ENCODE measurements around the gene BICRAL. TPM values are rescaled to one million over a fixed set of nuclear protein-coding genes. Genes with fewer than 3 reads are reported as not detected.
"Not testable (repeated sequence)": the region's sequence is repeated elsewhere in the genome, so short reads cannot be mapped to it uniquely, and the experiment has no call there.

Gene BICRAL
- total RNA-seq, 4 donors from 2014 or later, result 19.9 to 24.5 (median 23.6) TPM

DNA sequence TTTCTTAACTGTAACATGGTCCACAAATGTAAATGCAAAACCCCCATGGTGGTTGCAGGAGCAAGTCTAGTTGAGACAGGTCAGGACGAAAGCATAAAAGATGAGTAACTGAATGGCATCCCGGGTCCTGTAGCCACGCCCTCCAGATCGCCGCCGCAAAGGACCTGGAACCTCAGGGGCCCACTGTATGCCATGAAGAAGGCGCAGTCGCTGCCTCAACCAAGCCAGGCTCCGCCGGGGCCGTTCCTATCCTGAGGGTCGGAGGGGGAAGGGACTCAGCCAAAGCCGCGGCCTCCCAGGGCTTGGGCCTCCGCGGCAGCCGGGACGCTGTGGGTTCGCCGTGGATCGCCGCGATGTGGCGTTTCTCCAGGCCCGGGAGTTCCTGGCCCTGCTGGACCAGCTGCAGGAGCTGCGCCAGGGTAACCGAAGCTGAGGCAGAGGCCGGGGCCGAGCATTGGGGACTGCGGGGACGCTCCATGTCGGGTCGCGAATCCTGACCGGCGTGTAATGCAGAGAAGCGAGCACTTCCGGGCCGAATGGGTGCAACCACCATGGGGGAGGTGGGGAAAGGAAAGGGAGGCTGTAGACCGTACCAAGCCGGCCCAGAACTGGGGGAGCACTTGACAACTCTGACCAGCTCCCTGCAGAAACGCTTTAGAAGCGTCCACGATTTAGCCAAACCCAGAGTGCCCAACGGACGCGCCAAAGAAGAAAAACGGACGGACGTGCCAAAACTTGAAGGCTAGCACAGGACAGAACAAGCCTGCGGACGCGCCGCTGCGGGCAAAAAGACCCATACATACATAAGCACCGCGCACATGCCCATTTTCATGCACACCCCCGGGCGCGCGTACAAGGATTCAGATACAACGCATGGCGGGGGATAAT is 108.7 kb downstream of the BICRAL start:
- Histone ChIP-seq H3K36me3 (peaks cover 8 to 14% of the 10 kb centered on the region in 2 donors), H3K27ac (peak overlapping the region; percentile 45 to 81 (median 80)), H3K27me3 (no peaks in the 10 kb centered on the region), H3K9me3 (no peaks in the 10 kb centered on the region), H3K4me3 (replicated peaks in 1 of 3) (peak overlapping the region; percentile 71 to 89 (median 72)), H3K4me1 (peaks cover 7% of the 10 kb centered on the region in 2 donors)
- DNase-seq, result peak; percentile 92 to 94
- intact Hi-C loops (cut with DNase I), result no loop called here
- WGBS, 2 donors, result 0% methylated on average over 47 to 49 of the region's 63 CpGs
- TF ChIP-seq, protein P1, sequence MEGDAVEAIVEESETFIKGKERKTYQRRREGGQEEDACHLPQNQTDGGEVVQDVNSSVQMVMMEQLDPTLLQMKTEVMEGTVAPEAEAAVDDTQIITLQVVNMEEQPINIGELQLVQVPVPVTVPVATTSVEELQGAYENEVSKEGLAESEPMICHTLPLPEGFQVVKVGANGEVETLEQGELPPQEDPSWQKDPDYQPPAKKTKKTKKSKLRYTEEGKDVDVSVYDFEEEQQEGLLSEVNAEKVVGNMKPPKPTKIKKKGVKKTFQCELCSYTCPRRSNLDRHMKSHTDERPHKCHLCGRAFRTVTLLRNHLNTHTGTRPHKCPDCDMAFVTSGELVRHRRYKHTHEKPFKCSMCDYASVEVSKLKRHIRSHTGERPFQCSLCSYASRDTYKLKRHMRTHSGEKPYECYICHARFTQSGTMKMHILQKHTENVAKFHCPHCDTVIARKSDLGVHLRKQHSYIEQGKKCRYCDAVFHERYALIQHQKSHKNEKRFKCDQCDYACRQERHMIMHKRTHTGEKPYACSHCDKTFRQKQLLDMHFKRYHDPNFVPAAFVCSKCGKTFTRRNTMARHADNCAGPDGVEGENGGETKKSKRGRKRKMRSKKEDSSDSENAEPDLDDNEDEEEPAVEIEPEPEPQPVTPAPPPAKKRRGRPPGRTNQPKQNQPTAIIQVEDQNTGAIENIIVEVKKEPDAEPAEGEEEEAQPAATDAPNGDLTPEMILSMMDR (IDR thresholded peaks at IDR 0.05), result no peak
- peak in 1 of 2 donors; percentile 74 for TF ChIP-seq POLR2A (IDR thresholded peaks at IDR 0.05)

DNA sequence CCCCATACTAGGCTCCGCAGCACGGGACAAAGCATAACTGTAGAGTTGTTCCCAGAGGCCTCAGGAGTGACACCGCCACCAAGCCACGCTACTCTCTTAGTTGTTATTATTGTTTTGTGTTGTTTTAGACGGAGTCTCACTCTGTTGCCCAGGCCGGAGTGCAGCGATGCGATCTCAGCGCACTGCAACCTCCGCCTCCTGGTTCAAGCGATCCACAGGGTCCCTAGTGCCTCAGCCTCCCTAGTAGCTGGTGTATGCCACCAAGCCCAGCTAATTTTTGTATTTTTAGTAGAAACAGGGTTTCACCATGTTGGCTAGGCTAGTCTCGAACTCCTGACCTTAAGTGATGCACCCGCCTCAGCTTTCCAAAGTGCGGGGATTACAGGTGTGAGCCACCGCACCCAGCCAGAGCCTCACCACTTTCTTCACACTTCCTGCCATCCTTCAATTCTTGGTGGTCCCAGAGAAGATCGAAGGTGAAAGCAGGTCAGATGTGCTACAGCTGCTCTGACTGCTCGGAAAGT is 109.4 kb downstream of the BICRAL start:
- H3K36me3 ChIP-seq, result peaks cover 1 to 8% of the 10 kb centered on the region in 2 donors
- peak overlapping the region in 2 of 3 donors; percentile 80 to 81 for H3K27ac ChIP-seq
- intact Hi-C loops (cut with DNase I), result no loop called here
- 31 to 45% methylated on average over 15 to 17 of the region's 17 CpGs for WGBS, 2 donors
- H3K4me3 ChIP-seq (replicated peaks in 1 of 3), result peak overlapping the region; percentile 16 to 89 (median 71)
- no peaks in the 10 kb centered on the region for H3K27me3 ChIP-seq
- peaks cover 7% of the 10 kb centered on the region in 2 donors for H3K4me1 ChIP-seq
- DNase-seq, result no peak
- H3K9me3 ChIP-seq, result no peaks in the 10 kb centered on the region
- TF ChIP-seq, protein P1 (IDR thresholded peaks at IDR 0.05), result no peak
- TF ChIP-seq POLR2A (IDR thresholded peaks at IDR 0.05), result no peak

DNA sequence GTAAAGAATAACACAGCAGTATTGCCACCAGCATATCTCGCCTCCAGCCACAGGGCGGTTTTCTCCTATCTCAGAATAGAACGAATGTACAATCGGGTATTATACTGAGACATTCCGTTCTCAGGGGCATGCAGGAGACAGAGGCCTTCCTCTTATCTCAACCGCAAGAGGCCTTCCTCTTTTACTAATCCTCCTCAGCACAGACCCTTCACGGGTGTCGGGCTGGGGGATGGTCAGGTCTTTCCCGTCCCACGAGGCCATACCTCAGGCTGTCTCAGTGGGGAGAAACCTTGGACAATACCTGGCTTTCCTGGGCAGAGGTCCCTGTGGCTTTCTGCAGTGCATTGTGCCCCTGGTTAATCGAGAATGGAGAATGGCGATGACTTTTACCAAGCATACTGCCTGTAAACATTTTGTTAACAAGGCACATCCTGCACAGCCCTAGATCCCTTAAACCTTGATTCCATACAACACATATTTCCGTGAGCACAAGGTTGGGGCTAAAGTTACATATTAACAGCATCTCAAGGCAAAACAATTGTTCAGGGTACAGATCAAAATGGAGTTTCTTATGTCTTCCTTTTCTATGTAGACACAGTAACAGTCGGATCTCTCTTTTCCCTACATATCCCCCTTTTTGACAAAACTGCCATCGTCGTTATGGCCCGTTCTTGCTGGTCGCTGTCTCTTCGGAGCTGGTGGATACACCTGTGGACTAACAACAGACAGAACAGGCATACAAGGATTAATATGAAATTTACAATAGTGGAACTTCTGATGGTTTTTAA is 112.4 kb downstream of the BICRAL start:
- intact Hi-C loops (cut with DNase I); H3K9me3 ChIP-seq; H3K27me3 ChIP-seq; H3K27ac ChIP-seq; DNase-seq; H3K4me3 ChIP-seq (replicated peaks in 1 of 3); H3K36me3 ChIP-seq; H3K4me1 ChIP-seq: not testable (repeated sequence)
- WGBS, 2 donors, result 70% methylated on average over 19 of the region's 19 CpGs

DNA sequence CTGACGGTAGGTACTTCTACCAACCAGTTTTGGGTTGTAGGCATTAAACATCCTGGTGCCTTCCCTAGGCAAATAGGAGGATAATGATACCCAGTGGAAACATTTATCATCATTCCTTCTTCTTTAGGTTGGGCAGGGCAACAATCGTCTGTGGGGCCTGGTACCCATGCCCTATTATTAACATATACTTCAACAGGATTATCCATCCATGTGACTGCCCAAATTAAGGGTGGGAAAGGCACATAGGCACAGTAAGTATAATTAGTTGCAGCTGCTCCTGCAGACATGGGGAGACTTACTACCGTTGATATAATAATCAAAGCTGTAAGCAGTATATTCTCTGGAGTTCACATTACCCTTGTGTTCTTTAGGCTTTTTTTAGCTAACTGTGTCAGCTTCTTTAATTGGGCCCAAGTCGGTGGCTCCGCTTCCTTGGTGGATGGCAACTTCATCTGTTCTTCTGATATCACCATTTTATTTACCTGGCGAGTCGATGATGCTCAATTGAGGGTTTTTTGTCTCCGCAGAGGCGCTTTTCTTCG is 114.4 kb downstream of the BICRAL start:
- peaks cover 0 to 3% of the 10 kb centered on the region in 2 donors for H3K4me1 ChIP-seq
- H3K36me3 ChIP-seq, result no peaks in the 10 kb centered on the region
- 86 to 88% methylated on average over 10 of the region's 10 CpGs for WGBS, 2 donors
- no peaks in the 10 kb centered on the region for H3K9me3 ChIP-seq
- no peak for DNase-seq
- H3K4me3 ChIP-seq (replicated peaks in 1 of 3), result no peak overlapping the region
- TF ChIP-seq, protein P1 (IDR thresholded peaks at IDR 0.05), result no peak
- TF ChIP-seq POLR2A (IDR thresholded peaks at IDR 0.05), result no peak
- no peaks in the 10 kb centered on the region for H3K27me3 ChIP-seq
- H3K27ac ChIP-seq, result no peak overlapping the region
- intact Hi-C loops (cut with DNase I), result no loop called here

DNA sequence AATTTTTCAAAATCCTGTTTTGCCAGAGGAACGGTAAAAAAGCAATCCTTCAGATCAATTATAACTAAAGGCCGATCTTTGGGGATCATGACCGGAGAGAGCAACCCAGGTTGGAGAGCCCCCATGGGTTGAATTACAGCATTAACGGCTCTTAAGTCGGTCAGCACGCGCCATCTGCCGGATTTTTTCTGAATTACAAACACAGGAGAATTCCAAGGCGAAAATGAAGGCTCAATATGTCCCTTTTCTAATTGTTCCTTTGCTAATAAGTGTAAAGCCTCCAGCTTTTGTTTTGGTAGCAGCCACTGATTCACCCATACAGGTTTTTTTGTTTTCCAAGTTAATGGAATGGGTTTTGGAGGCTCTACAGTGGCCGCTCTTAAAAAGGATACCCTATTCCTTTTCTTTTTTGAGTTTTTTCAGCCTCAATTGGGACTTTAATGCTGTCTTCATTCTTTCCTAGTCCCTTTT is 117.1 kb downstream of the BICRAL start:
- no peak overlapping the region for H3K27ac ChIP-seq
- peak; percentile 61 to 66 for DNase-seq

More for the DNA sequence above, 117.1 kb downstream of the BICRAL start:
- Histone ChIP-seq H3K9me3 (no peaks in the 10 kb centered on the region), H3K36me3 (no peaks in the 10 kb centered on the region), H3K27me3 (no peaks in the 10 kb centered on the region), H3K4me1 (peaks cover 0 to 7% of the 10 kb centered on the region in 2 donors), H3K4me3 (replicated peaks in 1 of 3) (no peak overlapping the region)
- 9% methylated on average over 10 of the region's 10 CpGs for WGBS, 2 donors
- intact Hi-C loops (cut with DNase I), result no loop called here
- TF ChIP-seq, protein P1 (IDR thresholded peaks at IDR 0.05), result peak; percentile 57 to 87 (median 77)
- TF ChIP-seq POLR2A (IDR thresholded peaks at IDR 0.05), result no peak

All from thyroid gland (tissue), 4 donors.